GM12864 (cell line): Measurements from ENCODE around the gene GPR15LG.
"Not testable (repeated sequence)": the region's sequence is repeated elsewhere in the genome, so short reads cannot be mapped to it uniquely, and the experiment has no call there.

Experiments
- DNase-seq: peaks from one replicate; pipeline ENCODE4 v3.0.0-alpha.2; 2011; ENCODE audit warnings: low read depth
- H3K4me3 ChIP-seq: 2 replicates; pipeline ENCODE4 v1.5.1; 2011; ENCODE audit warnings: mild to moderate bottlenecking, low read depth, low read length, control low read depth
- TF ChIP-seq, protein P1 (sequence below): IDR thresholded peaks from 2 replicates; pipeline ENCODE4 v1.5.1; 2011; ENCODE audit warnings: low read depth, mild to moderate bottlenecking, moderate library complexity, low read length, control low read depth, inconsistent platforms; ENCODE audit errors: missing control alignments

The GPR15LG gene

GRCh38 chr10:84166620-84167288, 6.8 kb upstream of the GPR15LG start:
- peak overlapping the region; percentile 37 for H3K4me3 ChIP-seq
- no peak for DNase-seq
- TF ChIP-seq, protein P1, sequence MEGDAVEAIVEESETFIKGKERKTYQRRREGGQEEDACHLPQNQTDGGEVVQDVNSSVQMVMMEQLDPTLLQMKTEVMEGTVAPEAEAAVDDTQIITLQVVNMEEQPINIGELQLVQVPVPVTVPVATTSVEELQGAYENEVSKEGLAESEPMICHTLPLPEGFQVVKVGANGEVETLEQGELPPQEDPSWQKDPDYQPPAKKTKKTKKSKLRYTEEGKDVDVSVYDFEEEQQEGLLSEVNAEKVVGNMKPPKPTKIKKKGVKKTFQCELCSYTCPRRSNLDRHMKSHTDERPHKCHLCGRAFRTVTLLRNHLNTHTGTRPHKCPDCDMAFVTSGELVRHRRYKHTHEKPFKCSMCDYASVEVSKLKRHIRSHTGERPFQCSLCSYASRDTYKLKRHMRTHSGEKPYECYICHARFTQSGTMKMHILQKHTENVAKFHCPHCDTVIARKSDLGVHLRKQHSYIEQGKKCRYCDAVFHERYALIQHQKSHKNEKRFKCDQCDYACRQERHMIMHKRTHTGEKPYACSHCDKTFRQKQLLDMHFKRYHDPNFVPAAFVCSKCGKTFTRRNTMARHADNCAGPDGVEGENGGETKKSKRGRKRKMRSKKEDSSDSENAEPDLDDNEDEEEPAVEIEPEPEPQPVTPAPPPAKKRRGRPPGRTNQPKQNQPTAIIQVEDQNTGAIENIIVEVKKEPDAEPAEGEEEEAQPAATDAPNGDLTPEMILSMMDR: no peak

DNA sequence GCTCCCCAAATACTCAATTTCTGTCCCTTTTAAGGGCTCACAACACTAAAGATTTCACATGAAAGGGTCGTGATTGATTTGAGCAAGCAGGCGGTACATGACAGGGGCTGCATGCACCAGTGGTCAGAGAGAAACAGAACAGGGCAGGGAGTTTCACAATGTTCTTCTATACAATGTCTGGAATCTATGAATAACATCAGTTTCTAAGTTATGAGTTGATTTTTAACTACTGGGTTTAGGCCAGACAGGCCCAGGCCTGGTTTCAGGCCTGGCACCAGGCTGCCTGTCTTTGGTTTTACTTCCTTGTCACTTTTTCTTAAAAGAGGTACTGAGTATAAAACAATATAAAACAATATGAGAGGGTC, 6.3 kb upstream of the GPR15LG start:
- DNase-seq, H3K4me3 ChIP-seq: not testable (repeated sequence)

- DNase-seq: not testable (repeated sequence)
- peak overlapping the region; percentile 55 for H3K4me3 ChIP-seq
Observed at GRCh38 chr10:84168382-84168781, 5.2 kb upstream of the GPR15LG start.

- DNase-seq: not testable (repeated sequence)
- peak overlapping the region; percentile 76 for H3K4me3 ChIP-seq
Observed at GRCh38 chr10:84171237-84171636, 2.4 kb upstream of the GPR15LG start.

DNA sequence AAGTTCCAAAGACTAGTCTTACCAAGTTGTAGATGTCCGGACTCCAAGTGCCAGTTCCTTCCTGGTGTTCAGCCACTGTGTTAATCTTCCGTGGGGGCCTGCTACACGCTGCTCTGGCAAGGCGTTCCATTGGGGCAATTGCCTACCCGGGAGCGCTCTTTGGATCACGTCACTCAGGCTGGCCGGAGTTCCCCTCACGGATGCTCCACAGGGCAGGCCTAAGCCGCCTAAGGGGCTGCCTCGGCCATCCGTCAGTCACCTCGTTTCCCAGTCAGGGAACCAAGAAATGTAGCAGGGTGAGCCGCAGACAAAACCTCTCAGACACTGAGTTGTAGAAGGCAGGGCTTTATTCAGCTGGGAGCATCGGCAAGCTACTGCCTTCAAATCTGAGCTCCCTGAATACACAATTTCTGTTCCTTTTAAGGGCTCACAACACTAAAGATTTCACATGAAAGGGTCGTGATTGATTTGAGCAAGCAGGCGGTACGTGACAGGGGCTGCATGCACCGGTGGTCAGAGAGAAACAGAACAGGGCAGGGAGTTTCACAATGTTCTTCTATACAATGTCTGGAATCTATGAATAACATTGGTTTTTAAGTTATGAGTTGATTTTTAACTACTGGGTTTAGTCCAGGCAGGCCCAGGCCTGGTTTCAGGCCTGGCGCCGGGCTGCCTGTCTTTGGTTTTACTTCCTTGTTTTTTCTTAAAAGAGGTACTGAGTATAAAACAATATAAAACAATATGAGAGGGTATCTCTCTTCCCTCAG, 1.7 kb upstream of the GPR15LG start:
- peak overlapping the region; percentile 76 for H3K4me3 ChIP-seq
- not testable (repeated sequence) for DNase-seq

DNA sequence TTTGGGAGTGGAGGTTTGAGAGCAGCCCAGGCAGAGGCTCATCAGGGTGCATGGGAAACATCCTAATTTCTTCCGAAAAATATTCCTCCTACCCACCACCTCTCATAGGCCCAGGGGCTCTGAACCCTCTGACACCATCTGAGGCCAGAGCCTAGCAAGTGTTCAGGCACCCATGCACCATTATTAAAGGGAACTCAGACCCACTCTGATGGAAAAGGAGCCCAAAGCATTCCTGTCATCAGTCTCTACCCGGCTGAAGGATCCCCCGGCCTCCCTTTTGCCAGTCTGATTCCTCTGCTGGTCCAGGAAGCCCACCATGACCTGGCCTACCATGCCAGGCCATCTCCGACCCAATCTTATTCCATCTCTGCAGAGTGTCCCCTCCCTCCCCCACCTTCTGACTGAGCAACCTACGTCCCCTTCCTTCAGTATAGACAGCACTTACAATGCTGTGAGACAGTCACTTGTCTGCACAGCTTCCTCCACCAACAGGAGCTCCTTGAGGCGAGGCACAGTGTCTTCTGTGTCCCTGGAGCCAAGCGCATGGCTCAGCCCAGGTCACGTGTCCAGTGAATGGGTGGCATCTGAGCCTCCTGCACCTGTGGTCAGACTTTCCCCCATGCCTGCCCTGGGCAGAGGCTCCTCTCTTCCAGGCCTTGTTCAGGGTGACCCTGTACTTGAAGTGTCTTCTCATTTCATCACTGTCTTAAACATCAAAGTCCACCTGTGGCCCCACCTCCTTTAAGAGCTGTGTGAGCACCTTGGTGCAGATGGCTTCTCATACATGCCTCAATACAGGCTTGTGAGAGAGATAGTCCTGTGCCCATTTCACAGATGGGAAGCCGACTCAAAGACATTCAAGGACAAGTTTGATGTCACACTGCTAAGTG, 889 bp upstream of the GPR15LG start:
- TF ChIP-seq, protein P1: no peak
- peak overlapping the region; percentile 26 for H3K4me3 ChIP-seq
- no peak for DNase-seq

DNA sequence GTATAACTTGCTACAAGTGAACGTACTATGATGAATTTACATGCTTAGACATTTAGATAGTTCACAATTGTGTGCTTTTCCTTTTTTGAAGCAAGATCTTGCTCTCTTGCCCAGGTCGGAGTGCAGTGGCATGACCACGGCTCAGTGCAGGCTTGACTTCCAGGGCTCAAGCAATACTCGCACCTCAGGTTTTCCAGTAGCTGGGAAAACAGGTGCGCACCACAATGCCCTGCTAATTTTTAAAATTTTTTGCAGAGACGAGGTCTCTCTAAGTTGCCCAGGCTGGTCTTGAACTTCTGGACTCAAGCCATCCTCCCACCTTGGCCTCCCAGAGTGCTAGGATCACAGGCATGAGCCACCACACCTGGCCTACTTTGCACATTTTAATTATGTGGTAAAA, 1.8 kb downstream of the GPR15LG start:
- no peak overlapping the region for H3K4me3 ChIP-seq
- DNase-seq: no peak
- TF ChIP-seq, protein P1: no peak

DNA sequence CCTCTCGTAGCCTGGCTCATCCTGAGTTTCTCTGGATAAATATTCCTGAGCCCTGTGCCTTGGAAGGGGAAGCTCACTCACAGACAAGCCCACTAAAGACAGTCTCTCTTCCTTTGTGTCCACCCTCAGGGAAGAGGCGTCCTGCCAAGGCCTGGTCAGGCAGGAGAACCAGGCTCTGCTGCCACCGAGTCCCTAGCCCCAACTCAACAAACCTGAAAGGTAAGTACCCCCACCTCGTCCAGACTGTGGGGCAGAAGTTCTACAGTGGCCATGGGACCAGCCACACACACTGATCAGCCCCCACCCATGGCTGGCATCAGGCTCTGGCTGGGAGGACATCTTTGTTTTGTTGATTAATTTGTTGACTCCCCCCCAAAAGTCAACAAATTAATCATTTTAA, 2.8 kb downstream of the GPR15LG start:
- TF ChIP-seq, protein P1: no peak
- no peak for DNase-seq
- no peak overlapping the region for H3K4me3 ChIP-seq
